SK-N-SH (cell line): ENCODE data around the gene IDH3B.

Experiments
- CHD2 ChIP-seq: fragments of 150-350 bp; IDR thresholded peaks from 2 replicates; pipeline ENCODE4 v1.6.1; 2018; ENCODE audit warnings: low read length; ENCODE audit not compliant: partially characterized antibody
- CTCF ChIP-seq: fragments of 200-600 bp; sonication (generic); IDR thresholded peaks from 2 replicates; pipeline ENCODE4 v1.6.1; 2017; ENCODE audit warnings: antibody characterized with exemption, mild to moderate bottlenecking, moderate library complexity
- EZH2phosphoT487 ChIP-seq: fragments of 200-600 bp; sonication (generic); IDR thresholded peaks from 2 replicates; pipeline ENCODE4 v1.6.1; 2017; ENCODE audit warnings: low read depth, mixed run types, mild to moderate bottlenecking, antibody characterized with exemption, moderate library complexity, borderline replicate concordance
- GABPA ChIP-seq: IDR thresholded peaks from 2 replicates; pipeline ENCODE4 v1.4.0; 2012; ENCODE audit warnings: low read depth, mild to moderate bottlenecking
- GATA2 ChIP-seq: sonication (generic); formaldehyde crosslinking; IDR thresholded peaks from 2 replicates; pipeline ENCODE4 v1.5.0; 2020; ENCODE audit warnings: mild to moderate bottlenecking, missing genetic modification reagents
- MXI1 ChIP-seq: IDR thresholded peaks from 2 replicates; pipeline ENCODE4 v1.6.1; 2012; ENCODE audit warnings: mild to moderate bottlenecking, low read depth, low read length, improper control_type of control experiment
- POLR2AphosphoS5 ChIP-seq: IDR thresholded peaks from 2 replicates; pipeline ENCODE4 v1.6.1; 2012; ENCODE audit warnings: low read depth, low read length
- RAD21 ChIP-seq: IDR thresholded peaks from 2 replicates; pipeline ENCODE4 v1.6.1; 2012; ENCODE audit warnings: mild to moderate bottlenecking, low read length
- RCOR1 ChIP-seq: fragments of 150-350 bp; IDR thresholded peaks from 2 replicates; pipeline ENCODE4 v1.6.1; 2017; ENCODE audit warnings: antibody characterized with exemption, low read length
- REST ChIP-seq: IDR thresholded peaks from 2 replicates; pipeline ENCODE4 v1.6.1; 2012; ENCODE audit warnings: mild to moderate bottlenecking, low read depth, low read length, moderate library complexity
- RFX5 ChIP-seq: IDR thresholded peaks from 2 replicates; pipeline ENCODE4 v1.6.1; 2012; ENCODE audit warnings: mild to moderate bottlenecking, improper control_type of control experiment, low read length
- TCF12 ChIP-seq: IDR thresholded peaks from 2 replicates; pipeline ENCODE4 v1.4.0; 2012
- TEAD4 ChIP-seq: IDR thresholded peaks from 2 replicates; pipeline ENCODE4 v1.4.0; 2012; ENCODE audit warnings: mild to moderate bottlenecking, borderline replicate concordance; ENCODE audit not compliant: insufficient read depth

GRCh38 chr20:2637246-2637645 is 26.8 kb downstream of the IDH3B start:
- TF ChIP-seq GABPA, result no peak
- TF ChIP-seq CTCF, result no peak
- no peak for TF ChIP-seq TCF12
- no peak for TF ChIP-seq POLR2AphosphoS5
- TF ChIP-seq GATA2 (CRISPR knock-in tag), result no peak
- TF ChIP-seq EZH2phosphoT487, result no peak
- TF ChIP-seq RCOR1, result no peak
- TF ChIP-seq RAD21, result no peak
- no peak for TF ChIP-seq REST
- no peak for TF ChIP-seq MXI1
- no peak for TF ChIP-seq CHD2
- TF ChIP-seq TEAD4, result no peak
- TF ChIP-seq RFX5, result no peak
